Panc1 (cell line): Measurements from ENCODE around the gene PIGL. TPM values are rescaled to one million over a fixed set of nuclear protein-coding genes. Genes with fewer than 3 reads are reported as not detected.

ENCODE experiments used
- ATAC-seq: fragments of 200-7000 bp; cut with Tn5 transposase; 2 replicates; pipeline ENCODE4 v1.9.1; 2020; ENCODE audit warnings: mild to moderate bottlenecking, moderate library complexity
- BruUV-seq: library from RNA; stranded (reverse); fragments of 400-500 nt; replicated peaks from 2 replicates; lab custom pipeline; 2021; lab: Mats Ljungman, UMichigan
- CTCF ChIA-PET: fragments of 300-600 bp; sonication (Branson Sonifier 250); formaldehyde crosslinking; loops from one replicate; lab custom pipeline; 2022; ENCODE audit warnings: antibody characterized with exemption; lab: Charles Lee
- POLR2A ChIA-PET: fragments of 300-600 bp; sonication (Branson Sonifier 250); formaldehyde crosslinking; loops from one replicate; lab custom pipeline; 2022; ENCODE audit warnings: antibody characterized with exemption; lab: Charles Lee
- DNase-seq: peaks from one replicate; pipeline ENCODE4 v3.0.0-alpha.2; 2010; ENCODE audit warnings: low read depth, low spot score
- H3K27ac ChIP-seq: 2 replicates; pipeline ENCODE4 v1.5.1; 2011; ENCODE audit warnings: mild to moderate bottlenecking, low read length, inconsistent platforms
- H3K27me3 ChIP-seq: fragments of 200-500 bp; sonication (Bioruptor generic); 2 replicates; pipeline ENCODE4 v1.6.0; 2014; ENCODE audit warnings: low read length, inconsistent platforms; ENCODE audit not compliant: control insufficient read depth, insufficient read depth
- H3K36me3 ChIP-seq: fragments of 200-500 bp; sonication (Bioruptor generic); 2 replicates; pipeline ENCODE4 v1.5.1; 2014; ENCODE audit warnings: inconsistent platforms, mild to moderate bottlenecking, low read length, moderate library complexity; ENCODE audit not compliant: control insufficient read depth, insufficient read depth
- H3K4me1 ChIP-seq: 2 replicates; pipeline ENCODE4 v1.5.1; 2011; ENCODE audit warnings: inconsistent platforms, mild to moderate bottlenecking, low read length, moderate library complexity; ENCODE audit not compliant: control insufficient read depth, insufficient read depth
- H3K4me3 ChIP-seq, 2 experiments: 2 replicates each; pipeline ENCODE4 v1.5.1; 2011 to 2012; ENCODE audit warnings: low read depth in 2 of 2, low read length in 2 of 2, mild to moderate bottlenecking in 2 of 2, inconsistent platforms in 1 of 2, moderate library complexity in 1 of 2
- H3K9me3 ChIP-seq: fragments of 200-500 bp; sonication (Bioruptor generic); 2 replicates; pipeline ENCODE4 v1.5.1; 2014; ENCODE audit warnings: low read depth, mild to moderate bottlenecking, inconsistent platforms, low read length, moderate library complexity; ENCODE audit not compliant: control insufficient read depth, insufficient read depth
- POLR2AphosphoS5 ChIP-seq: IDR thresholded peaks from 2 replicates; pipeline ENCODE4 v1.6.1; 2012; ENCODE audit warnings: mild to moderate bottlenecking, low read depth, low read length, moderate library complexity
- SIN3A ChIP-seq: IDR thresholded peaks from 2 replicates; pipeline ENCODE4 v1.6.1; 2012; ENCODE audit warnings: low read depth, mild to moderate bottlenecking, low read length, moderate library complexity, borderline replicate concordance; ENCODE audit not compliant: insufficient read depth
- TCF7L2 ChIP-seq: IDR thresholded peaks from 2 replicates; pipeline ENCODE4 v1.6.1; 2011; ENCODE audit warnings: mild to moderate bottlenecking, low read depth, low read length, inconsistent platforms
- in situ Hi-C: cut with HindIII; loops from 2 replicates; pipeline ENCODE4 v1.10.0; 2016; ENCODE audit warnings: low sequenced_read_pairs, low pct_unique_long_range_greater_than_20kb
- intact Hi-C: fragments of 100-400 bp; cut with micrococcal nuclease; formaldehyde crosslinking; loops from one replicate; pipeline ENCODE4 v1.10.0; 2022; ENCODE audit not compliant: unreplicated experiment
- total RNA-seq: library from RNA; stranded (reverse); gene quantifications from one replicate; pipeline ENCODE4 v1.2.1, GENCODE V29; 2021; ENCODE audit not compliant: unreplicated experiment
- TF ChIP-seq, protein P1 (sequence below): fragments of 450-650 bp; IDR thresholded peaks from 2 replicates; pipeline ENCODE4 v1.5.1; 2017; ENCODE audit warnings: mild to moderate bottlenecking
- TF ChIP-seq, protein P2 (sequence below), 2 experiments: IDR thresholded peaks; 2 replicates each; pipeline ENCODE4 v1.6.1; 2011 to 2012; ENCODE audit warnings: low read depth in 2 of 2, control low read depth in 1 of 2, low read length in 1 of 2, mild to moderate bottlenecking in 1 of 2, moderate library complexity in 1 of 2; ENCODE audit not compliant: insufficient read depth in 1 of 2

The PIGL gene
- total RNA-seq, 1 experiment from 2014 or later = 14.8 TPM

DNA sequence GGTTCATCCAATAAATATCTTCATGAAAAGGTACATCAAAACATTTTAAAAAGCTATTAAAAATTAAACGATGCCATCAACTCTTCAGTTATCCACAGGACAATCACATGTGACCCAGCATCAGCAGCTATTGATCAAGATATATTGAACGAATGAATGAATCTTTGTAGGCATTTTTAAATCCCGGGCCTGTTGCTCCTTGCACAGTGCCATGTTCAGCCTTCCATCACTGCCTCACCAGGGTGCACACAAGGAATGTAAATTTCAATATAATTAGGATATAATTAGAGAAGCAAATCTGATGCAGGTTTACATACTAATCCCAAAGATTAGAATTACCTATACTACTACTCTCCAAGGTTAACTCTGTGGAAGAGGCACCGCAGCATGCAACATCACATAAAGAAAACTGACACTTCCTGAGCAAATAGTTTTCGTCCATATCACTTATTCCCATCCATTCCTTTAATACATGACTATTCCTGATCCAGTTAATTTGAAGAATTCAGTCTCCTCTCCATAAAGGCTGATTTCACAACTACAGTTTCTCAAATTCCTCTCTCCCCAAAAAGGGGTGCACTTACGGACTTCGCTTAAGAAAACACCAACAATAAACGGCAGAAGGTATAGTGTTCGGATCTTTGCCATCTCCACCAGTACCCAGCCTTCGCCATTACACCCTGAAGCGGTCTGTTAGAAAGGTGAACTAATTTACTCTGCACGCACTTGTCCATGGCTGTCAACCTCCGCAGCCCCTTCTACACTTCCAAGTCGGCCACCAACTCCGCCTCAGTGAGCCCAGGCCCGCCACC lies 2.6 kb upstream of the PIGL start:
- ChIA-PET POLR2A (no interaction called here), CTCF (no interaction called here)
- peaks cover 12% of the 10 kb centered on the region; the same call in 1 of the 2 replicates for H3K4me1 ChIP-seq
- peak overlapping the region; percentile 83 for H3K27ac ChIP-seq
- in situ Hi-C loops (no loop called here), intact Hi-C loops (loop anchor here (10.0 kb wide), 1 partner anchor 80 kb away; no protein-coding TSS in a partner anchor)
- peak; percentile 20 for ATAC-seq
- no peaks in the 10 kb centered on the region for H3K9me3 ChIP-seq
- DNase-seq = no peak
- peak overlapping the region; percentile 74 to 76 for H3K4me3 ChIP-seq
- H3K27me3 ChIP-seq = no peaks in the 10 kb centered on the region
- TF ChIP-seq POLR2AphosphoS5 = no peak
- TF ChIP-seq SIN3A = 0 out of 2 replicates have a peak, but pooled peaks have one; percentile 8
- BruUV-seq = no TSS peak
- H3K36me3 ChIP-seq = peaks cover 10% of the 10 kb centered on the region

- peak overlapping the region; percentile 74 to 76 for H3K4me3 ChIP-seq
- in situ Hi-C loops (no loop called here), intact Hi-C loops (loop anchor here (10.0 kb wide), 1 partner anchor 80 kb away; no protein-coding TSS in a partner anchor)
- H3K27me3 ChIP-seq = no peaks in the 10 kb centered on the region
- peak overlapping the region; percentile 83 for H3K27ac ChIP-seq
- peaks cover 10% of the 10 kb centered on the region for H3K36me3 ChIP-seq
- CTCF ChIA-PET = no interaction called here
- POLR2A ChIA-PET = no interaction called here
- H3K4me1 ChIP-seq = peaks cover 12% of the 10 kb centered on the region; the same call in 1 of the 2 replicates
- BruUV-seq = no TSS peak
- H3K9me3 ChIP-seq = no peaks in the 10 kb centered on the region
- no peak for DNase-seq
- TF ChIP-seq, protein P1, sequence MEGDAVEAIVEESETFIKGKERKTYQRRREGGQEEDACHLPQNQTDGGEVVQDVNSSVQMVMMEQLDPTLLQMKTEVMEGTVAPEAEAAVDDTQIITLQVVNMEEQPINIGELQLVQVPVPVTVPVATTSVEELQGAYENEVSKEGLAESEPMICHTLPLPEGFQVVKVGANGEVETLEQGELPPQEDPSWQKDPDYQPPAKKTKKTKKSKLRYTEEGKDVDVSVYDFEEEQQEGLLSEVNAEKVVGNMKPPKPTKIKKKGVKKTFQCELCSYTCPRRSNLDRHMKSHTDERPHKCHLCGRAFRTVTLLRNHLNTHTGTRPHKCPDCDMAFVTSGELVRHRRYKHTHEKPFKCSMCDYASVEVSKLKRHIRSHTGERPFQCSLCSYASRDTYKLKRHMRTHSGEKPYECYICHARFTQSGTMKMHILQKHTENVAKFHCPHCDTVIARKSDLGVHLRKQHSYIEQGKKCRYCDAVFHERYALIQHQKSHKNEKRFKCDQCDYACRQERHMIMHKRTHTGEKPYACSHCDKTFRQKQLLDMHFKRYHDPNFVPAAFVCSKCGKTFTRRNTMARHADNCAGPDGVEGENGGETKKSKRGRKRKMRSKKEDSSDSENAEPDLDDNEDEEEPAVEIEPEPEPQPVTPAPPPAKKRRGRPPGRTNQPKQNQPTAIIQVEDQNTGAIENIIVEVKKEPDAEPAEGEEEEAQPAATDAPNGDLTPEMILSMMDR = no peak
- TF ChIP-seq SIN3A = 0 out of 2 replicates have a peak, but pooled peaks have one; percentile 12
- peak; percentile 64 for ATAC-seq
Measured at GRCh38 chr17:16215002-16215272, 2.1 kb upstream of the PIGL start.

DNA sequence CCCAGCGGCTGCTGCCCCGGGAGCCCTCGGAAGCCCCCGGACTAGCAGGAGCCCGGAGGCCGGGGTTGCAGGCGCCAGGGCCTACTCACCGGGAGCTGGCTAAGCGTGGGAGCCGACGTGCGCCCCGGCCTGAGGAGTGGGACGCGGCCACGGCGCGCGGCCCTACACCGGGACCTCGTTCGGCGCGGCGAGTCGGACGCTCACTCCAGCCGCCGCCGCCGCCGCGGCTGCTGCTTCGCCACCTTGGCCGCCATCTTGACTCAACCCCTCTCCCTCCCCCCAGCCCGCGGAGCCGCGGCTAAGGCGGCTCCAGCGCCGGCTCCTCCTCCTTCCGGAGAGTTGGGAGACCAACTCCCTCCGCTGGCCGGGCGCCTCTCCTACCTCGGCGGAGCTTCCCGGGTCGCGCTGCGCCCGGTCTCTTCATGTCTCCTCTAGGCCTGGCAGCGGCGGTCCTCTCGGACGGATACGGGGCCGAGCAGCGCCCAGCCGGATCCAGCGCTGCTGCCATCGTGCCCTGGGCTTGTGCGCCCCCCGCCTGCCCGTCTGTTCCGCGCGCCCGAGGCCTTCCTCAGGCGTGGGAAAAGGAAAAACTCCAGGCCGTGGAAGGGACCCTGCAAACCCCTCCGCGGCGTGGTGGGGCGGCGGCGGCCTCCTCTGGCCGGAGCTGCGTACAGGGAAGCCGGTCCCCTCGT lies 1.6 kb upstream of the PIGL start, which contains the start of gene NCOR1:
Gene NCOR1 (minus strand): TSS at position 262 of the 692 bp plus-strand sequence. CDS start 20,965 bp downstream, outside the sequence.
- Histone ChIP-seq H3K4me3 (peak within 1 kb of the TSS; percentile 74 to 76), H3K36me3 (peaks cover 10% of the 10 kb centered on the region), H3K27me3 (no peaks in the 10 kb centered on the region), H3K4me1 (peaks cover 12% of the 10 kb centered on the region; the same call in 1 of the 2 replicates), H3K27ac (peak within 1 kb of the TSS; percentile 83), H3K9me3 (no peaks in the 10 kb centered on the region)
- DNase-seq (peak; percentile 50), ATAC-seq (peak; percentile 91)
- ChIA-PET POLR2A (no interaction called here), CTCF (no interaction called here)
- in situ Hi-C loops (no loop called here), intact Hi-C loops (loop anchor here (10.0 kb wide), 1 partner anchor 79 kb away; no protein-coding TSS in a partner anchor)
- TF ChIP-seq POLR2AphosphoS5 = peak; percentile 85
- 0 out of 2 replicates have a peak, but pooled peaks have one; percentile 36 for TF ChIP-seq SIN3A
- TF ChIP-seq, protein P1 = no peak
- no peak for TF ChIP-seq TCF7L2
- TF ChIP-seq, protein P2, sequence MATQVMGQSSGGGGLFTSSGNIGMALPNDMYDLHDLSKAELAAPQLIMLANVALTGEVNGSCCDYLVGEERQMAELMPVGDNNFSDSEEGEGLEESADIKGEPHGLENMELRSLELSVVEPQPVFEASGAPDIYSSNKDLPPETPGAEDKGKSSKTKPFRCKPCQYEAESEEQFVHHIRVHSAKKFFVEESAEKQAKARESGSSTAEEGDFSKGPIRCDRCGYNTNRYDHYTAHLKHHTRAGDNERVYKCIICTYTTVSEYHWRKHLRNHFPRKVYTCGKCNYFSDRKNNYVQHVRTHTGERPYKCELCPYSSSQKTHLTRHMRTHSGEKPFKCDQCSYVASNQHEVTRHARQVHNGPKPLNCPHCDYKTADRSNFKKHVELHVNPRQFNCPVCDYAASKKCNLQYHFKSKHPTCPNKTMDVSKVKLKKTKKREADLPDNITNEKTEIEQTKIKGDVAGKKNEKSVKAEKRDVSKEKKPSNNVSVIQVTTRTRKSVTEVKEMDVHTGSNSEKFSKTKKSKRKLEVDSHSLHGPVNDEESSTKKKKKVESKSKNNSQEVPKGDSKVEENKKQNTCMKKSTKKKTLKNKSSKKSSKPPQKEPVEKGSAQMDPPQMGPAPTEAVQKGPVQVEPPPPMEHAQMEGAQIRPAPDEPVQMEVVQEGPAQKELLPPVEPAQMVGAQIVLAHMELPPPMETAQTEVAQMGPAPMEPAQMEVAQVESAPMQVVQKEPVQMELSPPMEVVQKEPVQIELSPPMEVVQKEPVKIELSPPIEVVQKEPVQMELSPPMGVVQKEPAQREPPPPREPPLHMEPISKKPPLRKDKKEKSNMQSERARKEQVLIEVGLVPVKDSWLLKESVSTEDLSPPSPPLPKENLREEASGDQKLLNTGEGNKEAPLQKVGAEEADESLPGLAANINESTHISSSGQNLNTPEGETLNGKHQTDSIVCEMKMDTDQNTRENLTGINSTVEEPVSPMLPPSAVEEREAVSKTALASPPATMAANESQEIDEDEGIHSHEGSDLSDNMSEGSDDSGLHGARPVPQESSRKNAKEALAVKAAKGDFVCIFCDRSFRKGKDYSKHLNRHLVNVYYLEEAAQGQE (IDR thresholded peaks at IDR 0.05; ENCODE audit: insufficient read depth in 1 of 2, low read depth in 2 of 2, low read length in 1 of 2) = 0 out of 4 replicates have a peak, but pooled peaks of 1 of the 2 experiments have one; percentile 18
- BruUV-seq = no TSS peak
